Measurements from ENCODE around the gene DBH.

DBH gene

GRCh38 chr9:133693703-133694529 lies 57.8 kb downstream of the DBH start:
- H3K4me3 ChIP-seq (ENCODE audit: low read depth, low read length) = no peak overlapping the region

DNA sequence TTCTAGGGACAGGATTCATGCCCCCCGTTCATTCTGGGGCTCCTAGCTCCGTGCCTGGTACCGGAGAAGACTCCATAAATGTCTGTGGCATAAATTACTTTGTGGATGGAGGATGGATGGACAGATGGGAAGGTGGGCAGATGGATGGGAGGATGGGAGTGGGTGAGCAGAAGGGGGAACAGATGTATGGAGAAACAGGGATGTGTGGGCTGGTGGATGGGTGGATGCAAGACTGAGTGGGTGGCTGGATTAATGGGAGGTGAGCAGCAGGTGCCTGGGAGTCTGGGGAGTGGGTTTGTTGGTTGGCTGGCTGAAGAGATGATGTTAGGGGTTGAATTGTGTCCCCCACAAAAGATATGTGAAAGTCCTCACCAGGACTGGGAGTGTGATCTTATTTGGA lies 58.5 kb downstream of the DBH start:
- no peak overlapping the region for H3K4me3 ChIP-seq (ENCODE audit: low read depth, low read length)

DNA sequence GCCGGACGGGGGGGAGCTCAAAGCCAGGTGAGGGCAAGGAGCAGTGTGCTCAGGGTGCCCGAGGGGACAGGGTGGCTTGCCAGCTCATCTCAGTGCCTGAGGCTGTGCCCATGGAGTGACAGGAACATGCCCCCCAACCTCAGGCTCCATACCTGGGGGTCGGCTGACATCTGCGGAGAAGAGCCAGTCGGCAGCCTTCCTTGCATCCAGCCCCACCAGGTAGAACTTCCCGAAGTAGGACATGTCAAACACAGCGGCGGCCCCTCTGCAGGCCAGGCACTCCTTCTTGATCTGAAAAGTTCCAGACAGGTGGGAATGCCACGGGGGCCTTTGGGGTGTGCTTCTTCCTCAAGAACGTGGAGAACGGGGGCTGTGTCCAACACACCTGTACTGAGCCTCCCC lies 59.9 kb downstream of the DBH start:
- H3K4me3 ChIP-seq (ENCODE audit: low read depth, low read length) = no peak overlapping the region

DNA sequence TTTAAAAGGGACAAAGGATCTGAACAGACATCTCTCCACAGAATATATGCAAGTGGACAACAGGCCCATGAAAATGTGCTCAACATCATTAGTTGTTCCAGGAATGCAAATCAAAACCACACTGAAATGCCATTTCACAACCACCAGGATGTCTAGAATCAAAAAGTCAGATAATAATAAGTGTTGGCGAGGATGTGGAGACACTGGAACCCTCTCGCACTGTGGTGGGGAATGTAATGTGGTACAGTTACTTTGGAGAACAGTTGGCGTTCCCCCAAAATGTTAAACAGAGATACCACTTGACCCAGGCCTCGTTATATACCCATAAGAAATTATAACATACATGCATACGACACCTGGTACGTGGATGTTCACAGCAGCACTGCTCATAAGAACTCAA lies 63.4 kb downstream of the DBH start:
- H3K4me3 ChIP-seq (ENCODE audit: low read depth, low read length) = no peak overlapping the region

DNA sequence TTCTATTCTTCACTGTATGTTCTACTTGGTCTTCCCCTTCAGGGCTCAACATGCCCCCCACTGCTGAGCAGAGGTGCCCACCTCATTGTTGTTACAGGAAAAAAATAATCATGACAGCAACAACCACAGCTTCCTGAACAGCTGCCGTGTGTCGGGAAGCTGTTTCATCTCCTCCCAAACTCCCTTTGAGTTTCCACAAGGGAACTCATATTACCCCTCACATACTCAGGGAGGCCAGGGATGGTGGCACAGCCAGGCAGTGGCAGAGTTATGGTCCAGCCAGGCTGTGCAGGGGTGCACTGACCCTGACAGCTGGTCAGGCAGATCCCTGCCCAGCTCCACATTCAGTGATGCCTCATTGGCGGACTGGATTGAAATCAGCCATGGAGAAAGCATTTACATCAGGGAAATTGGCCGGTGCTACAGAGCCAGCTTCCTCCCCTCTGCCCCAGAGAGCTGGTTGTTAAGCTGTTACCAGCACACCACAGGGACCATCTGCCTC lies 64.7 kb downstream of the DBH start:
- no peak overlapping the region for H3K4me3 ChIP-seq (ENCODE audit: low read depth, low read length)

- H3K4me3 ChIP-seq (ENCODE audit: low read depth, low read length) = no peak overlapping the region
Observed at GRCh38 chr9:133701321-133701980, 65.3 kb downstream of the DBH start.

DNA sequence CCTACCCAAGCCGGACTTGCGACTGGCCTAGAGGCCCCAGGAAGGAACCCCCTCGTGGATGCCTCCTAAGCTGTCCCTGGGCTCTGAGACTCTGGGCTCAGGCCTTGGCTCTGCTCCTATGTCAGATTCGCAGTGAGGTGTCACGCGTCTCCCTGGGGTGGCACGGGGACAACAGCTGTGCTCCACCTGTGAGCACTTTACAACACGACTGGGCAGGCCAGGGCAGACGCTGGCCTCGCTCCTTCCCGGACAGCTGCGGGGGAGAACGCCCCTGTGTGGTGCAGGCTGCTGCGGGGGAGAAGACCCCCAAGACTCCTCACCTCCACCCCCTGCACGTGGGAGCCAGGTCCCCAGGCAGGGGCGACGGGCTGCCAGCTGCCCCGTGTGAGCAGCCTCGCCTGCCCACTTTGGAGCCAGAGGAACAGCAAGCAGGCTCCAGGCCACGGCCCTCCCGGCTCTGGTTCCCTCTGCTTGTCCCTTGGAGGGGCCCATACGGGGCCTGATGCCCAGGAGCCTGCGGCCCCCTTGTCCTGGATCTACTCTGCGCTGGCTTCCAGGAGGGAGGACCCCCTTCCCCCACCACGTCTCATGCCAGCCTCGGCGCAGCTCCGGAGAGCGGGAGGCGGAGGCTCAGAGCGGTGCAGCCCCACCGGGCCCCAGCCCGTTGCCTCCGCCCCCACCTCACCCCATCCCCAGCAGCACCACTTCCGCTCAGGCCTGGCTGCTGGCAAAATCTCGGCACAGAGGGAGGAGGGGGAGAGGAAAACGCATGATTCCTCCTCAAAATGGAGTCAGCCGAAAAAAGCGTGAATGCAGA lies 66.0 kb downstream of the DBH start:
- H3K4me3 ChIP-seq (ENCODE audit: low read depth, low read length) = no peak overlapping the region

DNA sequence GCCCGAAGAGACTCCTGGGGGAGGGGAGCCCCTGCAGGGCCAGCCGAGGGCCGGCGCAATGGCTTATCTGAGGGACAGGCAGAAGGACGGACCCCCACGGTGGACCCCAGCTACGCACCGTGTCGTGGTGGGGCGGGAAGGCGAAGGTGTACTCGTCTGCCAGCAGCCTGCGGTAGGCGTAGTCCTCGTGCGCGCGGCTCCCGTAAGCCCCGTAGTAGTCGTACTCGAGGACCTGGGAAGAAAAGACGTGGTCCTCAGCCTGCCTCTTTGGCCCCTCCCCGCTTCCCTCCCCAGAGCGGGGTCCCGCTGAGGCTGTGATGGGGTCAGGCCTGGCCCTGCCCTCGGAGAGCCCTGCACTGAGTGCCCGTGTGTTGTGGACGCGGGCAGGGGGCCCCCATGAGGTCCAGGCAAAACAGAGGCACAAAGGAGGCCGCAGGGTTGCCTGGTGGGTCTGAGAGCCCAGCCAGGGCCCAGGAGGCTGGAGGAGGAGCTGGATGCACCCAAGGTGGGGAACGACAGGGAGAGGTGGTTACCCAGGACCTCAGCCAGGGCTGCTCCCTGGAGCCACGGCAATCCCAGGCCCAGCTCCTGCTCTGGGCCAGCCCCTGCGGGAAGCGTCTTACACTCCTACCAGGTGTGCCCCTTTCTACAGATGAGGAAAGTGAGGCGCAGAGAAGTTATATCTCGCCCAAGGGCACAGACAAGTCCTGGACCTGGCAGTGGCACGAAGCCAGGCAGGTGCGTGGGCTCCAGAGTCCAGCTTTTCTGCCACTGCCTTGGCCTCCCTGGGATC lies 66.8 kb downstream of the DBH start:
- H3K4me3 ChIP-seq (ENCODE audit: low read depth, low read length) = no peak overlapping the region

- no peak overlapping the region for H3K4me3 ChIP-seq (ENCODE audit: low read depth, low read length)
Observed at GRCh38 chr9:133703591-133704399, 67.6 kb downstream of the DBH start.

DNA sequence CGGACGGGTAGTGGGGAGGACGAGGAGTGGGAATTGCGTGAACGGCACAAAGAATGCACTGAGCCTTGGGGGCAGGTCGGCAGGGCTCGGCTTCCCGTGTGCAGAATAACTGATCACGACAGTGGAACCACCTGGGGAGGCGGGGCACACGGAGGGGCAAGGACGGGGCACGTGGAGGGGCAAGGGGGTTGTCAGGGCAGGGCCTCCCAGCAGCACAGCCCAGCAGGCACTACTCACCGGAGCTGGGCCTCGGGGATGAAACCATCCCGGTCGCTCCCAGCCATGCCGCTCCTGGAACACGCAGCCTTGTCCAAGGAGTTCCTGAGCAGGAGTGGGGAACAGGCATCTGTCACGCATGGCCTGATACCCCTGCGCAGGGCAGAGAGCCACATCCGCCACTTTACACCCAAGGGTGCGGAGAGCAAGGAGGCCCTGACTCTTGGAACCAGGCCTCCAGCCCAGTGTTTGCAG lies 68.6 kb downstream of the DBH start:
- H3K4me3 ChIP-seq (ENCODE audit: low read depth, low read length) = no peak overlapping the region

GRCh38 chr9:133705576-133705975 lies 69.4 kb downstream of the DBH start:
- no peak overlapping the region for H3K4me3 ChIP-seq (ENCODE audit: low read depth, low read length)

GRCh38 chr9:133706307-133707050 lies 70.3 kb downstream of the DBH start:
- H3K4me3 ChIP-seq (ENCODE audit: low read depth, low read length) = no peak overlapping the region

GRCh38 chr9:133707065-133707762 lies 71.1 kb downstream of the DBH start:
- no peak overlapping the region for H3K4me3 ChIP-seq (ENCODE audit: low read depth, low read length)

DNA sequence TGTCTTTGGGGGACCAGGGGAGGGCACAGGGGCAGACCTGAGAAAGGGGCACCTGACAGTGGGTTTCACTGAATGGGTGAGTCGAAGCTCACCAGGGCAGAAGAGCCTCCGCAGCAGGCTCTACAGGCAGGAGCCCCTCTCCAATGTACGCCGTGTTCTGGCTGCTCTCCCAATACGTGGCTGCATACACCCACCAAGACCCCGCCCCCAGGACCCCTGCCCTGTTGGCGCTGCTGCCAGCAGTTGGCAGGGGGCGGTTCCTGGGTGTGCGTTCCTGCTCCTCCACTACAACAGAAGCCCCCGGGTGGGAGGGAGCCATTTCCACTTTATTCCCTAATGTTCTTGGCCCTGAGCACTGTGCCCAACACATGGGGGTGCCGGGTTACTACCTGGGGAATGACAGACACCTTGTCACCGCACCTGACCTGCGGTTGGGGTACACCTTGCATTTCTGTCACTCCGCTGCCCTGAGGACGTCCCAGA lies 71.6 kb downstream of the DBH start:
- H3K4me3 ChIP-seq (ENCODE audit: low read depth, low read length) = no peak overlapping the region

DNA sequence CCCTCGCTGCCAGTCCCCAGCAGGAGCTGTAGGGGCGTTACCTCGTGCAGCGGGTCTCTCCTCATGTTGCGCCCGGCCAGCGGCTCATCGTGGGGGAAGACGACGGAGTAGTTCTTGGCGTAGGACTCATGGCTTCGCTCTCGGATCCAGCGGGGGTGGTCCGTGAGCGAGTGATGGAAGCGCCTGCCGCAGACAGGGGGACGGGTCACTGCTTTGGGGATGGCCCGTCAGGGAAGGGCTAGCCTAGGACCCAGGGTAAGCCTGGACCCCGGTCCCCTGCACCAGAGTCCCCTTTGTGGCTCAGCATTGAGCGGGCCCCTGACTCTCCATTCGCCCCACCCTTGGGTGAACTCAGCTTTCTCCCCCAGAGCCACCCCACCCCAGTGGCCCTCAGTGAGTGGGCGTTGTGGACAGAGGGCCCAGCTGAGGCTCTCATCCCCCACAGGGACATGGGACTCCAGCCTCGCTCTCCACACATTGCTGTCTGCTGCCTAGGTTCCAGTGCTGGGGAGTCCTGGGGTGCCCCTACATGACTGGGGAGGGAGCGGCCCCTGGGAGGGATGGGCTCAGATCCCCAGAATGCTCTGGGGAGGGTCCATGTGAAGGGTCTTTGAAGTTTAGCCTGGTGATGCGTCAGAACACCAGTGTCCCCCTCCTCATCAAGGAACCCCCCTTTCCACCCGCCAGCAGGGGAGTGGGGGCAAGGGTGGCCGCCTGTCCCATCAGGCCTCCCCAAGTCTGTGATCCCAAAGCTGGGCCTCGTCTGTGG lies 72.3 kb downstream of the DBH start:
- no peak overlapping the region for H3K4me3 ChIP-seq (ENCODE audit: low read depth, low read length)
